AG10803 (cell line): ENCODE measurements around the gene WDR35.
A peak's percentile ranks its signal among the peaks of the same experiment; 100 is the strongest.

ENCODE experiments used
- DNase-seq: peaks from one replicate; pipeline ENCODE4 v3.0.0; 2010; ENCODE audit warnings: low read depth
- H3K4me3 ChIP-seq: 2 replicates; pipeline ENCODE4 v1.5.1; 2011; ENCODE audit warnings: mild to moderate bottlenecking, low read length, control low read depth
- TF ChIP-seq, protein P1 (sequence below): conservative IDR thresholded peaks from 2 replicates; pipeline ENCODE4 v1.5.1; 2011; ENCODE audit warnings: mild to moderate bottlenecking, low read length, control low read depth, inconsistent platforms

Gene WDR35

DNA sequence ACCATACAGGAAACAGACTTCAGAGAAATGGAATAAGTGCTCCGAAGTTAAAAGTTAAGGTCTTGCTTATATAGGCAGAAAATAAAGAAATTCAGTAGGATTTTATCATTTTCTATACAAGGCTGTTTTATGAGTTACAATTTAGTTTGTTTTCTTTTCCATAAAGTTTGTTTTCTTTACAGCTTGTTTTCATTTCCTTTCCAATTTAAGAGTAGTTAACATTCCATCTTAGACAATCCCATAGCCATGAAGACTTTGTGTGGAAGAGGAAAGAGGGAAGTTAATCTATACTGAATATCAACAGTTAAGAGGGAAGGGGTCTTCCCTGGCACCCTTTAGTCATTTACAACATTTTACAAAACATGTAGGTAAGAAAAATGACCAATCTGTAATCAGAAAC is 114.6 kb downstream of the WDR35 start:
- no peak overlapping the region for H3K4me3 ChIP-seq
- TF ChIP-seq, protein P1, sequence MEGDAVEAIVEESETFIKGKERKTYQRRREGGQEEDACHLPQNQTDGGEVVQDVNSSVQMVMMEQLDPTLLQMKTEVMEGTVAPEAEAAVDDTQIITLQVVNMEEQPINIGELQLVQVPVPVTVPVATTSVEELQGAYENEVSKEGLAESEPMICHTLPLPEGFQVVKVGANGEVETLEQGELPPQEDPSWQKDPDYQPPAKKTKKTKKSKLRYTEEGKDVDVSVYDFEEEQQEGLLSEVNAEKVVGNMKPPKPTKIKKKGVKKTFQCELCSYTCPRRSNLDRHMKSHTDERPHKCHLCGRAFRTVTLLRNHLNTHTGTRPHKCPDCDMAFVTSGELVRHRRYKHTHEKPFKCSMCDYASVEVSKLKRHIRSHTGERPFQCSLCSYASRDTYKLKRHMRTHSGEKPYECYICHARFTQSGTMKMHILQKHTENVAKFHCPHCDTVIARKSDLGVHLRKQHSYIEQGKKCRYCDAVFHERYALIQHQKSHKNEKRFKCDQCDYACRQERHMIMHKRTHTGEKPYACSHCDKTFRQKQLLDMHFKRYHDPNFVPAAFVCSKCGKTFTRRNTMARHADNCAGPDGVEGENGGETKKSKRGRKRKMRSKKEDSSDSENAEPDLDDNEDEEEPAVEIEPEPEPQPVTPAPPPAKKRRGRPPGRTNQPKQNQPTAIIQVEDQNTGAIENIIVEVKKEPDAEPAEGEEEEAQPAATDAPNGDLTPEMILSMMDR, result no peak
- no peak for DNase-seq

- DNase-seq, result no peak
- H3K4me3 ChIP-seq, result no peak overlapping the region
- TF ChIP-seq, protein P1, result no peak
These were observed 115.2 kb downstream of the WDR35 start for GRCh38 chr2:19874726-19875125.

- TF ChIP-seq, protein P1, result no peak
- DNase-seq, result no peak
- H3K4me3 ChIP-seq, result no peak overlapping the region
These were observed 116.9 kb downstream of the WDR35 start for GRCh38 chr2:19873014-19873413.

GRCh38 chr2:19872302-19872701 is 117.6 kb downstream of the WDR35 start:
- no peak for DNase-seq
- TF ChIP-seq, protein P1, result no peak
- no peak overlapping the region for H3K4me3 ChIP-seq

DNA sequence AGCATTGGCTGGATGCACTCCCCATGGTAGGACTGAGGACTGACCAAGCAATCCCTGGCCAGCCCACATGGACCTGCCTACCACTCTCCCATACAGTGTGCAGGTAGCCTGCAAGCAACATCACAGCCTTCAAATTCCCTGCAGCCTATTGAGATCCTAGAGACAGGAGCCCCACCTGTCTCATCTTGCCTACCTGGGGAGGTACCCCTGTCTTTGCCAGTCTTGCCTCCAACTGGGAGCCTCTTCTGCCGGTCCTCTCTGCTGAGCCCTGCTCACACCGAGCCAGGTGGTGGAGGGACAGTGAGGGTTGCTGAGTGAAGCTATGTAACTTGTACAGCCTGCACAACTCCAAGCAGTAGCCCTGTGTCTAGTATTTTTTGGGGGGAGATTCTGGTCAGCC is 118.1 kb downstream of the WDR35 start:
- H3K4me3 ChIP-seq, result no peak overlapping the region
- no peak for DNase-seq
- TF ChIP-seq, protein P1, result no peak

- no peak for DNase-seq
- TF ChIP-seq, protein P1, result no peak
These were observed 119.1 kb downstream of the WDR35 start for GRCh38 chr2:19870792-19871191.

DNA sequence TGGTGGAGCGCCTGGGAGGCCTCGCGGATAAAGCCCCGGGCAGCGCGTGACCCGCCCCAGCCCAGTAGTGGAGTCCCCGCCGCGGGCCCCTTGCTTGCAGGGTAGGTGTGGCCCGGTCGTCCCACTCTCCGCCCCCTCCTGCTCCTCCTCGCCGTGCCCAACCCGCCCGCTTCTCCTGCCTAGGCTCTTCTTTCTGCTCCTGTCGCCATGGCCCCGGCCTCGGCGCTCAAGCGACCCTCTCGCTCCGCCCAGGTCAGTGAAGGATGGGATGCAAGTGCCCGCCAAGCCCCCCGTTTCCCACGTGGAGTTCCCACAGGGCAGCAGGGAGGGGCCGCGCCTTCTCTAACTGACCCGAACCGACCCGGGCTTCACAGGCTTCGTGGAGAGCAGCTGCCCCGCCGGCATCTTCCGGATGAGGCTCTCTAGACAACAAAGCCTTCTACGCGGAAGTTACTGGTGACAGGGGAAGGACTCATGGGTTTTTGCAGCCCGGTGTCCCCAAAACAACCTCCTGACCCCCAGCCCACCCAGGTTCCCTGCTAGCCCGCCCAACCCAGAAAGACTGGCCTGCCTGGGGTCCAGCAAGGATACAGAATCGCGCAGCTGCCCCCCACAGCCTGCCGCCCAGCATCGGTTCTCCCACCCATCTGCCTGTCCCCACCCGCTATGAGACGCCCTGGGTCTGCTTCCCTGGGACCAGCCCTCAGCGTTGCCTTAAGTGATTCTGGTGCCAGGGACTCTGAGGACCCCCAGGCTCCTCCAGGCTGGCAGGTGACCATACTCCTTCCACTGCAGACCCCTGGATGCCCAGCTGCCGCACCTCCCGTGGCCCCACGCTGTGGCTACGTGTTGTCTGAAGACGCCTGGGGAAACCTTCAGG is 121.0 kb downstream of the WDR35 start:
- H3K4me3 ChIP-seq, result peak overlapping the region; percentile 64
- TF ChIP-seq, protein P1, result no peak
- DNase-seq, result peak; percentile 31

More at GRCh38 chr2:19870792-19871191, 119.1 kb downstream of the WDR35 start:
- no peak overlapping the region for H3K4me3 ChIP-seq
